PC-3 (cell line): ENCODE results near the gene CFAP206. TPM values are rescaled to one million over a fixed set of nuclear protein-coding genes. Genes with fewer than 3 reads are reported as not detected.

Source experiments
- ATAC-seq: fragments of 200-7000 bp; cut with Tn5 transposase; 2 replicates; pipeline ENCODE4 v1.9.1; 2020; ENCODE audit warnings: mild to moderate bottlenecking, moderate library complexity
- BruUV-seq: library from RNA; stranded (reverse); fragments of 400-500 nt; replicated peaks from 2 replicates; lab custom pipeline; 2021; lab: Mats Ljungman, UMichigan
- CTCF ChIA-PET: fragments of 300-600 bp; sonication (Branson Sonifier 250); formaldehyde crosslinking; loops from one replicate; lab custom pipeline; 2022; ENCODE audit warnings: antibody characterized with exemption; lab: Charles Lee
- POLR2A ChIA-PET: fragments of 300-600 bp; sonication (Branson Sonifier 250); formaldehyde crosslinking; loops from one replicate; lab custom pipeline; 2022; ENCODE audit warnings: antibody characterized with exemption; ENCODE audit not compliant: unreplicated experiment; lab: Charles Lee
- DNase-seq: peaks from one replicate; pipeline ENCODE4 v3.0.0-alpha.2; 2015
- H2AFZ ChIP-seq: fragments of 300-600 bp; sonication (generic); 2 replicates; pipeline ENCODE4 v1.6.0; 2016; ENCODE audit warnings: antibody characterized with exemption, low read length
- H3F3A ChIP-seq: fragments of 300-600 bp; sonication (generic); one replicate; pipeline ENCODE4 v1.6.0; 2017; ENCODE audit warnings: antibody characterized with exemption, low read length, control low read depth, mild to moderate bottlenecking; ENCODE audit not compliant: unreplicated experiment
- H3K27ac ChIP-seq: fragments of 300-600 bp; sonication (generic); 2 replicates; pipeline ENCODE4 v1.5.1; 2016; ENCODE audit warnings: mild to moderate bottlenecking, low read length
- H3K27me3 ChIP-seq: fragments of 300-600 bp; sonication (generic); 2 replicates; pipeline ENCODE4 v1.6.1; 2016; ENCODE audit warnings: low read length, mixed read lengths
- H3K36me3 ChIP-seq: fragments of 300-600 bp; sonication (generic); 2 replicates; pipeline ENCODE4 v1.6.1; 2016; ENCODE audit warnings: low read depth, mixed run types, low read length, mixed read lengths
- H3K4me1 ChIP-seq: fragments of 300-600 bp; sonication (generic); 2 replicates; pipeline ENCODE4 v1.5.1; 2016; ENCODE audit warnings: low read length; ENCODE audit not compliant: insufficient read depth
- H3K4me2 ChIP-seq: fragments of 300-600 bp; sonication (generic); 2 replicates; pipeline ENCODE4 v1.6.0; 2016; ENCODE audit warnings: low read length
- H3K4me3 ChIP-seq: fragments of 300-600 bp; sonication (generic); 2 replicates; pipeline ENCODE4 v1.5.1; 2016; ENCODE audit warnings: mild to moderate bottlenecking, low read length, mixed read lengths
- H3K79me2 ChIP-seq: fragments of 300-600 bp; sonication (generic); 2 replicates; pipeline ENCODE4 v1.6.1; 2017; ENCODE audit warnings: low read length, mixed read lengths
- H3K9ac ChIP-seq: fragments of 300-600 bp; sonication (generic); 2 replicates; pipeline ENCODE4 v1.6.0; 2016; ENCODE audit warnings: mild to moderate bottlenecking, low read length
- H3K9me2 ChIP-seq: fragments of 300-600 bp; sonication (generic); replicated peaks from 2 replicates; pipeline ENCODE4 v1.6.1; 2016; ENCODE audit warnings: mixed run types, low read length, mixed read lengths
- H3K9me3 ChIP-seq: fragments of 300-600 bp; sonication (generic); 2 replicates; pipeline ENCODE4 v1.6.1; 2016; ENCODE audit warnings: low read length, mixed read lengths
- H4K20me1 ChIP-seq: fragments of 300-600 bp; sonication (generic); 2 replicates; pipeline ENCODE4 v1.6.1; 2016; ENCODE audit warnings: low read length, mixed read lengths
- CTCF ChIP-seq: fragments of 300-600 bp; sonication (generic); conservative IDR thresholded peaks from 2 replicates; pipeline ENCODE4 v1.5.1; 2017; ENCODE audit warnings: antibody characterized with exemption, low read depth, mild to moderate bottlenecking, low read length
- EZH2 ChIP-seq: fragments of 300-600 bp; sonication (generic); IDR thresholded peaks from one replicate; pipeline ENCODE4 v1.6.1; 2017; ENCODE audit warnings: antibody characterized with exemption, mild to moderate bottlenecking, low read length; ENCODE audit not compliant: unreplicated experiment
- EZH2phosphoT487 ChIP-seq: fragments of 300-600 bp; sonication (generic); IDR thresholded peaks from 2 replicates; pipeline ENCODE4 v1.6.1; 2018; ENCODE audit warnings: mild to moderate bottlenecking, antibody characterized with exemption, low read length, borderline replicate concordance
- intact Hi-C: fragments of 100-400 bp; cut with micrococcal nuclease; formaldehyde crosslinking; loops from 2 replicates; pipeline ENCODE4 v1.9.0; 2023
- total RNA-seq: library from RNA; depleted of rRNA; stranded (reverse); fragments of >200 nt; gene quantifications from 2 replicates; pipeline ENCODE4 v1.2.3, GENCODE V29; 2014

CFAP206 gene
- total RNA-seq, 1 experiment from 2014 or later: 0.07 TPM

- no peak overlapping the region for H3K4me2 ChIP-seq
- ATAC-seq: no peak
- BruUV-seq: no TSS peak
Observed at GRCh38 chr6:87375315-87375714, 32.5 kb upstream of the CFAP206 start.

GRCh38 chr6:87376643-87377042, 31.1 kb upstream of the CFAP206 start:
- no TSS peak for BruUV-seq
- Histone ChIP-seq H3K4me3 (no peak overlapping the region), H3K27ac (no peak overlapping the region), H3K4me2 (no peak overlapping the region), H3K27me3 (no peaks in the 10 kb centered on the region), H3K9me2 (no peaks in the 10 kb centered on the region), H3K9me3 (no peaks in the 10 kb centered on the region), H3F3A (no peaks in the 10 kb centered on the region), H4K20me1 (no peaks in the 10 kb centered on the region), H3K4me1 (no peaks in the 10 kb centered on the region), H3K79me2 (no peaks in the 10 kb centered on the region), H3K36me3 (no peaks in the 10 kb centered on the region), H3K9ac (no peak overlapping the region), H2AFZ (no peak overlapping the region)
- no peak for ATAC-seq
- no peak for DNase-seq
- ChIA-PET CTCF (no interaction called here), POLR2A (no interaction called here)
- intact Hi-C loops: no loop called here
- TF ChIP-seq EZH2 (no peak), CTCF (no peak), EZH2phosphoT487 (no peak)

More at GRCh38 chr6:87375315-87375714, 32.5 kb upstream of the CFAP206 start:
- Histone ChIP-seq H3F3A (no peaks in the 10 kb centered on the region), H3K4me1 (no peaks in the 10 kb centered on the region), H3K4me3 (no peak overlapping the region), H3K36me3 (no peaks in the 10 kb centered on the region), H3K9me2 (no peaks in the 10 kb centered on the region), H3K9ac (no peak overlapping the region), H3K27ac (no peak overlapping the region), H3K27me3 (no peaks in the 10 kb centered on the region), H4K20me1 (no peaks in the 10 kb centered on the region), H2AFZ (no peak overlapping the region), H3K79me2 (no peaks in the 10 kb centered on the region), H3K9me3 (no peaks in the 10 kb centered on the region)
- intact Hi-C loops: no loop called here
- DNase-seq: no peak
- CTCF ChIA-PET: no interaction called here
- POLR2A ChIA-PET: no interaction called here
- TF ChIP-seq EZH2phosphoT487 (no peak), EZH2 (no peak)

- Histone ChIP-seq H3K9me2 (no peaks in the 10 kb centered on the region), H2AFZ (no peak overlapping the region), H3K4me3 (no peak overlapping the region), H3K9ac (no peak overlapping the region), H3K27me3 (no peaks in the 10 kb centered on the region), H3F3A (no peaks in the 10 kb centered on the region), H3K79me2 (no peaks in the 10 kb centered on the region), H4K20me1 (no peaks in the 10 kb centered on the region), H3K4me2 (no peak overlapping the region), H3K27ac (no peak overlapping the region), H3K36me3 (no peaks in the 10 kb centered on the region), H3K4me1 (no peaks in the 10 kb centered on the region), H3K9me3 (no peaks in the 10 kb centered on the region)
- intact Hi-C loops: no loop called here
- POLR2A ChIA-PET: interaction anchor here (0.6 kb wide), 1 partner anchor 17 kb away, joined by 6 read pairs; no protein-coding TSS in a partner anchor
- CTCF ChIA-PET: no interaction called here
- TF ChIP-seq EZH2: no peak
- TF ChIP-seq EZH2phosphoT487: no peak
- no peak for TF ChIP-seq CTCF
- ATAC-seq: no peak
- BruUV-seq: no TSS peak
- no peak for DNase-seq
Observed at GRCh38 chr6:87378947-87379346, 28.8 kb upstream of the CFAP206 start.
